SK-N-SH (cell line): ENCODE results near the gene PRDM10. TPM values are rescaled to one million over a fixed set of nuclear protein-coding genes. Genes with fewer than 3 reads are reported as not detected.

Experiments
- CTCF ChIA-PET: fragments of 300-600, 350-600 bp; formaldehyde crosslinking; extraction: SDS; loops from one replicate; lab custom pipeline; 2021; lab: Yijun Ruan, JAX
- POLR2A ChIA-PET: fragments of 350-600 bp; sonication (Branson Sonifier 250); formaldehyde crosslinking; extraction: SDS; loops from one replicate; lab custom pipeline; 2020; ENCODE audit warnings: antibody characterized with exemption, inconsistent platforms; lab: Yijun Ruan, JAX
- DNase-seq: peaks from one replicate; pipeline ENCODE4 v3.0.0; 2012
- H2AFZ ChIP-seq: fragments of 200-600 bp; sonication (generic); 2 replicates; pipeline ENCODE4 v1.8.1; 2016; ENCODE audit warnings: antibody characterized with exemption, mild to moderate bottlenecking, low read depth
- H3F3A ChIP-seq: fragments of 200-600 bp; sonication (generic); replicated peaks from 2 replicates; pipeline ENCODE3; 2016; ENCODE audit warnings: antibody characterized with exemption, mild to moderate bottlenecking; ENCODE audit not compliant: insufficient read depth
- H3K27ac ChIP-seq, 2 experiments: fragments of 200-500 bp in 1 of 2; fragments of 200-600 bp in 1 of 2; sonication (Bioruptor generic) in 1 of 2; sonication (generic), shearing (Covaris generic) in 1 of 2; 2 replicates each; pipeline versions ENCODE4 v1.5.1 to v1.6.1; 2014 to 2016; ENCODE audit warnings: low read depth in 2 of 2, inconsistent platforms in 1 of 2, low read length in 1 of 2, mild to moderate bottlenecking in 1 of 2, mixed read lengths in 1 of 2
- H3K27me3 ChIP-seq: fragments of 200-600 bp; sonication (generic), shearing (Covaris generic); 2 replicates; pipeline ENCODE4 v1.6.1; 2016; ENCODE audit warnings: mixed run types; ENCODE audit not compliant: insufficient read depth
- H3K36me3 ChIP-seq, 2 experiments: fragments of 200-500 bp in 1 of 2; fragments of 200-600 bp in 1 of 2; sonication (Bioruptor generic) in 1 of 2; sonication (generic) in 1 of 2; replicated peaks in 1 of 2; 2 replicates each; pipeline versions ENCODE3 to v1.5.1; 2014 to 2016; ENCODE audit warnings: low read length in 1 of 2, mild to moderate bottlenecking in 1 of 2; ENCODE audit not compliant: insufficient read depth in 2 of 2, control insufficient read depth in 1 of 2
- H3K4me1 ChIP-seq, 2 experiments: fragments of 200-500 bp in 1 of 2; fragments of 200-600 bp in 1 of 2; sonication (Bioruptor generic) in 1 of 2; sonication (generic), shearing (Covaris generic) in 1 of 2; 2 replicates each; pipeline versions ENCODE4 v1.5.1 to v1.6.1; 2014 to 2016; ENCODE audit warnings: low read depth in 1 of 2, low read length in 1 of 2, mixed run types in 1 of 2; ENCODE audit not compliant: insufficient read depth in 2 of 2, control insufficient read depth in 1 of 2
- H3K4me2 ChIP-seq: fragments of 200-600 bp; sonication (generic), shearing (Covaris generic); 2 replicates; pipeline ENCODE4 v1.6.1; 2017; ENCODE audit warnings: mixed run types
- H3K4me3 ChIP-seq, 2 experiments: fragments of 200-500 bp in 1 of 2; fragments of 200-600 bp in 1 of 2; sonication (Bioruptor generic) in 1 of 2; sonication (generic), shearing (Covaris generic) in 1 of 2; 2 replicates each; pipeline versions ENCODE4 v1.5.1 to v1.8.1; 2014 to 2016; ENCODE audit warnings: low read depth in 2 of 2, inconsistent platforms in 1 of 2, low read length in 1 of 2, mild to moderate bottlenecking in 1 of 2, mixed read lengths in 1 of 2, moderate library complexity in 1 of 2
- H3K79me2 ChIP-seq: fragments of 200-600 bp; sonication (generic); 2 replicates; pipeline ENCODE4 v1.8.1; 2017; ENCODE audit warnings: mild to moderate bottlenecking; ENCODE audit not compliant: insufficient read depth
- H3K9ac ChIP-seq: fragments of 200-600 bp; sonication (generic); 2 replicates; pipeline ENCODE4 v1.6.1; 2017; ENCODE audit warnings: mixed run types
- H3K9me2 ChIP-seq: fragments of 200-600 bp; sonication (generic); 2 replicates; pipeline ENCODE4 v1.6.1; 2017; ENCODE audit warnings: mixed run types
- H3K9me3 ChIP-seq: fragments of 200-600 bp; sonication (generic); 2 replicates; pipeline ENCODE4 v1.6.1; 2017; ENCODE audit warnings: mixed run types, mild to moderate bottlenecking, moderate library complexity
- H4K20me1 ChIP-seq: fragments of 200-600 bp; sonication (generic); 2 replicates; pipeline ENCODE4 v1.6.1; 2017; ENCODE audit warnings: mild to moderate bottlenecking, mixed run types; ENCODE audit not compliant: insufficient read depth
- EP300 ChIP-seq, 2 experiments: IDR thresholded peaks; 2 replicates each; pipeline versions ENCODE4 v1.4.0 to v1.6.1; 2012; ENCODE audit warnings: borderline replicate concordance in 1 of 2, low read depth in 1 of 2, low read length in 1 of 2
- FOSL2 ChIP-seq: IDR thresholded peaks from 2 replicates; pipeline ENCODE4 v1.4.0; 2012; ENCODE audit warnings: low read depth, mild to moderate bottlenecking, moderate library complexity, borderline replicate concordance
- FOXJ3 ChIP-seq: sonication (generic); formaldehyde crosslinking; IDR thresholded peaks from 2 replicates; pipeline ENCODE4 v1.5.1; 2020; ENCODE audit warnings: mild to moderate bottlenecking, missing genetic modification reagents
- RAD21 ChIP-seq: IDR thresholded peaks from 2 replicates; pipeline ENCODE4 v1.6.1; 2012; ENCODE audit warnings: mild to moderate bottlenecking, low read length
- RCOR1 ChIP-seq: fragments of 150-350 bp; IDR thresholded peaks from 2 replicates; pipeline ENCODE4 v1.6.1; 2017; ENCODE audit warnings: antibody characterized with exemption, low read length
- RFX5 ChIP-seq: IDR thresholded peaks from 2 replicates; pipeline ENCODE4 v1.6.1; 2012; ENCODE audit warnings: mild to moderate bottlenecking, improper control_type of control experiment, low read length
- SIN3A ChIP-seq: IDR thresholded peaks from 2 replicates; pipeline ENCODE4 v1.6.1; 2012; ENCODE audit warnings: low read depth, mild to moderate bottlenecking, low read length, moderate library complexity, borderline replicate concordance
- WGBS: methylation state at CpG from one replicate; pipeline ENCODE4 v1.1.6; 2017; ENCODE audit warnings: low lambda C conversion rate; 5-methylcytosine and 5-hydroxymethylcytosine counted together
- polyA plus RNA-seq, 3 experiments: library from polyadenylated mRNA; depleted of rRNA; stranded (reverse); fragments of >200 nt; gene quantifications; 2 replicates each; pipeline ENCODE4 v1.2.3, GENCODE V29; 2012
- TF ChIP-seq, protein P1 (sequence below): IDR thresholded peaks from 2 replicates; pipeline ENCODE4; 2012
- TF ChIP-seq, protein P2 (sequence below): fragments of 200-600 bp; sonication (generic); IDR thresholded peaks from 2 replicates; pipeline ENCODE4 v1.6.1; 2017; ENCODE audit warnings: antibody characterized with exemption, mild to moderate bottlenecking, moderate library complexity
- TF ChIP-seq, protein P3 (sequence below): fragments of 150-350 bp; IDR thresholded peaks from 2 replicates; pipeline ENCODE4 v1.6.1; 2016; ENCODE audit warnings: mild to moderate bottlenecking, low read depth, low read length
- TF ChIP-seq, protein P4 (sequence below): IDR thresholded peaks from 2 replicates; pipeline ENCODE4 v1.4.0; 2012; ENCODE audit warnings: low read depth, borderline replicate concordance
- TF ChIP-seq, protein P5 (sequence below): IDR thresholded peaks from 2 replicates; pipeline ENCODE4 v1.4.0; 2012; ENCODE audit warnings: low read depth, borderline replicate concordance

PRDM10 gene
- polyA plus RNA-seq, 1 of the 3 experiments (the other 2 are of a cell fraction): 1.9 TPM

DNA sequence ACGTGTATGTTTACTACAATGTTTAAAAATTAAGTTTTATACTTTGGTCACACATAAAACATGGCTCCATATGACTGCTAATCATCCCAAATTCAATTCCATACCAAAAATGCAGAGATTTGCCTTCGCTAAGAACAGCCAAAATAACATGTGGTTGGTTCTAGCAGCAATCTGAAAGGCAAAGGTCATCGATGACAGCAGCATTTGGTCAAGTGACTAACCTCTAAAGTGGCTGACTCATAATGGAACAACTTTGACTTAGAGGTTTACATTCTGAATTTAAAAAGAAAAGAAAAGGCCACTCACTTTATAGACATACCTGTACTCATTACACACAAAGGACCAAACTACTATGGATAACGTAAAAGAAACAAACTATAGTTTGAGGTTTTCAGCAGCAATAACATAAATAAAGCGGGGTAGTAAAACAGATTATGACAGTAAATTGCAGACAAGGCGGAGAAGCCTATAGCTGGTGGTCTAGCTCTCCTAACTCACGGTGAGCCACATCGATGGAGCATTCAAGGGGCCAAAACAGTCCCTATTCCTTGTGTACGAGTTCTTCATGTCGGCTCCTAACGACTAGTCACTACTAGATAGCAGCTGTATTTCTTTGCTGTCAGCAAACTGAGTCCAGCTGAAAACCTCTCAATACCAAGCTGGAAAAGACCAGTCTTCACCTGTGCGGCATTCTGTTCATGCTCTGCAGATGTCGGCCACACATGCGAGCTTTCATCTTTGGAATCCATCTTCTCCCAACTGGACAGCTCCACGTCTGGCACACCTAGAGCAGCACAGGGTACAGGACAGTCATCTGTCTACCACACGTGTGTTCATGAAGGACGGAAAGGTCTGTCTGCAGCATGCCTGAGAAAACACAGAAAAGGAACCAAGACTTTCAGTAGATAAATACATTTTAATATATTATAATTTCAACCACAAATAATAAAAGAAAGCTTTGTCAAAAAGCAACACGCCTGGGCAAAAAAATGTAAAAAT lies 42.1 kb downstream of the PRDM10 start (continued):
- TF ChIP-seq, protein P1, sequence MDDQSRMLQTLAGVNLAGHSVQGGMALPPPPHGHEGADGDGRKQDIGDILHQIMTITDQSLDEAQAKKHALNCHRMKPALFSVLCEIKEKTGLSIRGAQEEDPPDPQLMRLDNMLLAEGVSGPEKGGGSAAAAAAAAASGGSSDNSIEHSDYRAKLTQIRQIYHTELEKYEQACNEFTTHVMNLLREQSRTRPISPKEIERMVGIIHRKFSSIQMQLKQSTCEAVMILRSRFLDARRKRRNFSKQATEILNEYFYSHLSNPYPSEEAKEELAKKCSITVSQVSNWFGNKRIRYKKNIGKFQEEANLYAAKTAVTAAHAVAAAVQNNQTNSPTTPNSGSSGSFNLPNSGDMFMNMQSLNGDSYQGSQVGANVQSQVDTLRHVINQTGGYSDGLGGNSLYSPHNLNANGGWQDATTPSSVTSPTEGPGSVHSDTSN: peak; percentile 52; the same call in 1 of the 2 replicates
- TF ChIP-seq, protein P2, sequence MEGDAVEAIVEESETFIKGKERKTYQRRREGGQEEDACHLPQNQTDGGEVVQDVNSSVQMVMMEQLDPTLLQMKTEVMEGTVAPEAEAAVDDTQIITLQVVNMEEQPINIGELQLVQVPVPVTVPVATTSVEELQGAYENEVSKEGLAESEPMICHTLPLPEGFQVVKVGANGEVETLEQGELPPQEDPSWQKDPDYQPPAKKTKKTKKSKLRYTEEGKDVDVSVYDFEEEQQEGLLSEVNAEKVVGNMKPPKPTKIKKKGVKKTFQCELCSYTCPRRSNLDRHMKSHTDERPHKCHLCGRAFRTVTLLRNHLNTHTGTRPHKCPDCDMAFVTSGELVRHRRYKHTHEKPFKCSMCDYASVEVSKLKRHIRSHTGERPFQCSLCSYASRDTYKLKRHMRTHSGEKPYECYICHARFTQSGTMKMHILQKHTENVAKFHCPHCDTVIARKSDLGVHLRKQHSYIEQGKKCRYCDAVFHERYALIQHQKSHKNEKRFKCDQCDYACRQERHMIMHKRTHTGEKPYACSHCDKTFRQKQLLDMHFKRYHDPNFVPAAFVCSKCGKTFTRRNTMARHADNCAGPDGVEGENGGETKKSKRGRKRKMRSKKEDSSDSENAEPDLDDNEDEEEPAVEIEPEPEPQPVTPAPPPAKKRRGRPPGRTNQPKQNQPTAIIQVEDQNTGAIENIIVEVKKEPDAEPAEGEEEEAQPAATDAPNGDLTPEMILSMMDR: no peak
- TF ChIP-seq, all 33 proteins: peak for 11

DNA sequence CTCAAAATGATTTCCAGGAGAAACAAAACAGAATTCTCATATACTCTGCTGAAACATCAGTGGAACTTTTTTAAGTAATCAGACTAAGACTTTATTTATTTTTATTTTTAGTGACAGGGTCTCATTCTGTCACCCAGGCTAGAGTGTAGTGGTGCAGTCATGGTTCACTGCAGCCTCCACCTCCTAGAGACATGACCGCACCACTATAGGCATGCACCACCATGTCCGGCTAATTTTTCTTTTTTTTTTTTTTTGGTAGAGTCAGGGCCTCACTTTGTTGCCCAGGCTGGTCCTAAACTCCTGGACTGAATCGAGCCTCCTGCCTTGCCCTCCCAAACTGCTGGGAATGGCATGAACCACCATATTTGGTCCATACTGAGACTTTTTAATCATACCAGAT lies 42.9 kb downstream of the PRDM10 start:
- Histone ChIP-seq H3K4me1 (peaks cover 3% of the 10 kb centered on the region in 2 experiments; a peak in 2 of 4 replicates), H3K27ac (peak overlapping the region; percentile 39 to 67; a peak in 2 of 4 replicates), H3K9me3 (no peaks in the 10 kb centered on the region), H3K36me3 (peaks cover 0 to 17% of the 10 kb centered on the region in 2 experiments), H3K9ac (no peak overlapping the region), H3K27me3 (no peaks in the 10 kb centered on the region), H3K79me2 (no peaks in the 10 kb centered on the region), H3K9me2 (no peaks in the 10 kb centered on the region), H3F3A (peaks cover 16% of the 10 kb centered on the region), H3K4me3 (no peak overlapping the region), H2AFZ (no peak overlapping the region), H3K4me2 (no peak overlapping the region), H4K20me1 (no peaks in the 10 kb centered on the region)
- CTCF ChIA-PET: no interaction called here
- POLR2A ChIA-PET: interaction anchor here (0.8 kb wide), 1 partner anchor 20 kb away, joined by 3 read pairs; no protein-coding TSS in a partner anchor
- WGBS: 100% methylated on average over 3 of the region's 3 CpGs
- no peak for DNase-seq
- TF ChIP-seq, protein P3, sequence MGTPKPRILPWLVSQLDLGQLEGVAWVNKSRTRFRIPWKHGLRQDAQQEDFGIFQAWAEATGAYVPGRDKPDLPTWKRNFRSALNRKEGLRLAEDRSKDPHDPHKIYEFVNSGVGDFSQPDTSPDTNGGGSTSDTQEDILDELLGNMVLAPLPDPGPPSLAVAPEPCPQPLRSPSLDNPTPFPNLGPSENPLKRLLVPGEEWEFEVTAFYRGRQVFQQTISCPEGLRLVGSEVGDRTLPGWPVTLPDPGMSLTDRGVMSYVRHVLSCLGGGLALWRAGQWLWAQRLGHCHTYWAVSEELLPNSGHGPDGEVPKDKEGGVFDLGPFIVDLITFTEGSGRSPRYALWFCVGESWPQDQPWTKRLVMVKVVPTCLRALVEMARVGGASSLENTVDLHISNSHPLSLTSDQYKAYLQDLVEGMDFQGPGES: no peak

DNA sequence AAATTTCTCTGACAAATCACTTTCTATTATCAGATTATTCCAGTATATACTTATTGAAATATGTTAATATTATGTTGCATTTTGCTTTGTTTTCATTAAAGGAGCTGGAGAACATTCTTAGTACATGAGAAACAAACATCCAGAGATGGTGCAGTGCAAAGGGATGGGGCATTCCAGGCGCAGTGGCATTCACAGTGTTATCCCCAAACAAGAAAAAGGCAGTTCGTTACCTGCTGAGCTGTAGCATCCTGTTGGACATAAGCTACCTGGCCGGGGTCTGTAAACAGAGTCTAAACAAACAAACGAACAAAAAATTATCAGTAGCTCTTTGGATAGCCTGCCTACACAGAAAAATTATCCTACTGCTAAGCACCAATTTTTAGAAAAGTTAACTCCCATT lies 47.4 kb downstream of the PRDM10 start:
- POLR2A ChIA-PET: no interaction called here
- 99% methylated on average over 4 of the region's 4 CpGs for WGBS
- TF ChIP-seq FOSL2 (no peak), FOXJ3 (CRISPR knock-in tag) (no peak), RAD21 (no peak), EP300 (IDR thresholded peaks at IDR 0.05; ENCODE audit: borderline replicate concordance in 1 of 2, low read depth in 1 of 2, low read length in 1 of 2) (no peak), RCOR1 (no peak), RFX5 (no peak), SIN3A (no peak)
- TF ChIP-seq, protein P2: no peak
- TF ChIP-seq, protein P4, sequence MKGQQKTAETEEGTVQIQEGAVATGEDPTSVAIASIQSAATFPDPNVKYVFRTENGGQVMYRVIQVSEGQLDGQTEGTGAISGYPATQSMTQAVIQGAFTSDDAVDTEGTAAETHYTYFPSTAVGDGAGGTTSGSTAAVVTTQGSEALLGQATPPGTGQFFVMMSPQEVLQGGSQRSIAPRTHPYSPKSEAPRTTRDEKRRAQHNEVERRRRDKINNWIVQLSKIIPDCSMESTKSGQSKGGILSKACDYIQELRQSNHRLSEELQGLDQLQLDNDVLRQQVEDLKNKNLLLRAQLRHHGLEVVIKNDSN: no peak
- TF ChIP-seq, protein P5, sequence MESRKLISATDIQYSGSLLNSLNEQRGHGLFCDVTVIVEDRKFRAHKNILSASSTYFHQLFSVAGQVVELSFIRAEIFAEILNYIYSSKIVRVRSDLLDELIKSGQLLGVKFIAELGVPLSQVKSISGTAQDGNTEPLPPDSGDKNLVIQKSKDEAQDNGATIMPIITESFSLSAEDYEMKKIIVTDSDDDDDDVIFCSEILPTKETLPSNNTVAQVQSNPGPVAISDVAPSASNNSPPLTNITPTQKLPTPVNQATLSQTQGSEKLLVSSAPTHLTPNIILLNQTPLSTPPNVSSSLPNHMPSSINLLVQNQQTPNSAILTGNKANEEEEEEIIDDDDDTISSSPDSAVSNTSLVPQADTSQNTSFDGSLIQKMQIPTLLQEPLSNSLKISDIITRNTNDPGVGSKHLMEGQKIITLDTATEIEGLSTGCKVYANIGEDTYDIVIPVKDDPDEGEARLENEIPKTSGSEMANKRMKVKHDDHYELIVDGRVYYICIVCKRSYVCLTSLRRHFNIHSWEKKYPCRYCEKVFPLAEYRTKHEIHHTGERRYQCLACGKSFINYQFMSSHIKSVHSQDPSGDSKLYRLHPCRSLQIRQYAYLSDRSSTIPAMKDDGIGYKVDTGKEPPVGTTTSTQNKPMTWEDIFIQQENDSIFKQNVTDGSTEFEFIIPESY: no peak

More for the DNA sequence above, 47.4 kb downstream of the PRDM10 start:
- H3K36me3 ChIP-seq: peaks cover 0 to 17% of the 10 kb centered on the region in 2 experiments
- no peak overlapping the region for H3K9ac ChIP-seq
- H3K4me1 ChIP-seq: peaks cover 0 to 16% of the 10 kb centered on the region in 2 experiments; a peak in 2 of 4 replicates
- no peak overlapping the region for H3K27ac ChIP-seq
- no peaks in the 10 kb centered on the region for H4K20me1 ChIP-seq
- no peaks in the 10 kb centered on the region for H3K79me2 ChIP-seq
- H3K9me2 ChIP-seq: no peaks in the 10 kb centered on the region
- H2AFZ ChIP-seq: no peak overlapping the region
- DNase-seq: no peak
- CTCF ChIA-PET: interaction anchor here (1.2 to 1.9 kb wide), 2 partner anchors 12 to 177 kb away, joined by 3 to 5 read pairs; no protein-coding TSS in a partner anchor
- H3K4me3 ChIP-seq: no peak overlapping the region
- H3K27me3 ChIP-seq: no peaks in the 10 kb centered on the region
- no peaks in the 10 kb centered on the region for H3K9me3 ChIP-seq
- peaks cover 13% of the 10 kb centered on the region for H3F3A ChIP-seq
- H3K4me2 ChIP-seq: no peak overlapping the region
